HepG2 (cell line): ENCODE measurements around the gene STK39. TPM values are rescaled to one million over a fixed set of nuclear protein-coding genes. Genes with fewer than 3 reads are reported as not detected.

ENCODE experiments used
- ARHGAP35 ChIP-seq: sonication (generic); formaldehyde crosslinking; IDR thresholded peaks from 2 replicates; pipeline ENCODE4 v1.9.0; 2022; ENCODE audit warnings: mild to moderate bottlenecking, inconsistent platforms, moderate library complexity, missing genetic modification reagents, borderline replicate concordance
- ERF ChIP-seq: IDR thresholded peaks from 2 replicates; pipeline ENCODE4 v1.6.1; 2018; ENCODE audit warnings: missing biosample characterization, missing genetic modification reagents
- FOXA3 ChIP-seq: IDR thresholded peaks from 2 replicates; pipeline ENCODE4 v1.6.1; 2016; ENCODE audit warnings: missing genetic modification reagents, missing compliant biosample characterization
- HDAC2 ChIP-seq: sonication (generic); formaldehyde crosslinking; IDR thresholded peaks from 2 replicates; pipeline ENCODE4 v1.4.0; 2020; ENCODE audit warnings: missing genetic modification reagents
- MIER3 ChIP-seq: IDR thresholded peaks from 2 replicates; pipeline ENCODE4 v1.6.1; 2016; ENCODE audit warnings: missing compliant biosample characterization, borderline replicate concordance
- MTA3 ChIP-seq: sonication (generic); formaldehyde crosslinking; IDR thresholded peaks from 2 replicates; pipeline ENCODE4 v1.4.0; 2020; ENCODE audit warnings: missing genetic modification reagents
- NFIC ChIP-seq: IDR thresholded peaks from 2 replicates; pipeline ENCODE4 v1.6.1; 2012; ENCODE audit warnings: mild to moderate bottlenecking, low read length, inconsistent platforms
- NFKBIZ ChIP-seq: IDR thresholded peaks from 2 replicates; pipeline ENCODE4 v1.6.1; 2018; ENCODE audit warnings: missing genetic modification reagents, missing compliant biosample characterization
- NR1H2 ChIP-seq: sonication (generic); formaldehyde crosslinking; IDR thresholded peaks from 2 replicates; pipeline ENCODE4 v1.8.1; 2022; ENCODE audit warnings: low read depth, missing genetic modification reagents, borderline replicate concordance
- RARA ChIP-seq: IDR thresholded peaks from 2 replicates; pipeline ENCODE4 v1.6.1; 2016; ENCODE audit warnings: missing genetic modification reagents, missing compliant biosample characterization
- RCOR2 ChIP-seq: IDR thresholded peaks from 2 replicates; pipeline ENCODE4 v1.6.1; 2016; ENCODE audit warnings: missing biosample characterization, missing genetic modification reagents
- TCF7 ChIP-seq: sonication (generic); IDR thresholded peaks from 2 replicates; pipeline ENCODE4 v1.6.1; 2016; ENCODE audit warnings: antibody characterized with exemption, low read depth
- THAP11 ChIP-seq: IDR thresholded peaks from 2 replicates; pipeline ENCODE4 v1.6.1; 2016; ENCODE audit warnings: missing biosample characterization, missing genetic modification reagents
- ZBTB20 ChIP-seq: sonication (generic); formaldehyde crosslinking; IDR thresholded peaks from 2 replicates; pipeline ENCODE4 v1.8.1; 2023; ENCODE audit warnings: missing genetic modification reagents, low read depth, mild to moderate bottlenecking, borderline replicate concordance
- ZFP36L1 ChIP-seq: sonication (generic); formaldehyde crosslinking; IDR thresholded peaks from 2 replicates; pipeline ENCODE4 v1.8.0; 2022; ENCODE audit warnings: mild to moderate bottlenecking, missing genetic modification reagents, moderate library complexity
- ZFP37 ChIP-seq: sonication (generic); formaldehyde crosslinking; IDR thresholded peaks from 2 replicates; pipeline ENCODE4 v1.4.0; 2020; ENCODE audit warnings: missing genetic modification reagents, borderline replicate concordance
- ZNF292 ChIP-seq: sonication (generic); formaldehyde crosslinking; IDR thresholded peaks from 2 replicates; pipeline ENCODE4 v1.8.1; 2022; ENCODE audit warnings: mild to moderate bottlenecking, low read depth, missing genetic modification reagents, borderline replicate concordance
- ZNF382 ChIP-seq: sonication (generic); formaldehyde crosslinking; IDR thresholded peaks from 2 replicates; pipeline ENCODE4 v1.5.0; 2020; ENCODE audit warnings: missing genetic modification reagents, mild to moderate bottlenecking, borderline replicate concordance
- ZNF496 ChIP-seq: sonication (generic); formaldehyde crosslinking; IDR thresholded peaks from 2 replicates; pipeline ENCODE4 v1.8.1; 2023; ENCODE audit warnings: mild to moderate bottlenecking, moderate library complexity, missing genetic modification reagents; ENCODE audit not compliant: insufficient replicate concordance
- polyA plus RNA-seq, 8 experiments: library from polyadenylated mRNA; depleted of rRNA in 3 of 8; stranded (reverse) in 7 of 8; unstranded in 1 of 8; fragments of >200 nt; fragmentation: Illumina TruSeq in 4 of 8; extraction: Trizol in 4 of 8; gene quantifications; 2 replicates each; pipeline versions ENCODE4 v1.2.1 to v1.2.3, GENCODE V29; 2011 to 2016; ENCODE audit warnings: low read depth in 4 of 8, missing spikeins in 1 of 8, mixed read lengths in 1 of 8; ENCODE audit not compliant: insufficient read depth in 1 of 8
- total RNA-seq, 5 experiments: library from RNA; depleted of rRNA; stranded (reverse); fragments of >200 nt; fragmentation: Illumina TruSeq; extraction: Trizol; gene quantifications; 2 replicates each; pipeline ENCODE4 v1.2.3, GENCODE V29; 2016; ENCODE audit warnings: low read depth in 1 of 5
- TF ChIP-seq, protein P1 (sequence below): sonication (generic); formaldehyde crosslinking; IDR thresholded peaks from 2 replicates; pipeline ENCODE4 v1.4.0; 2020; ENCODE audit warnings: missing genetic modification reagents
- TF ChIP-seq, protein P2 (sequence below): sonication (generic); formaldehyde crosslinking; IDR thresholded peaks from 2 replicates; pipeline ENCODE4 v1.5.0; 2020; ENCODE audit warnings: mild to moderate bottlenecking, missing genetic modification reagents
- TF ChIP-seq, protein P3 (sequence below), 2 experiments: IDR thresholded peaks; 2 replicates each; pipeline ENCODE4 v1.6.1; 2011 to 2012; ENCODE audit warnings: low read length in 2 of 2, borderline replicate concordance in 1 of 2, low read depth in 1 of 2, mild to moderate bottlenecking in 1 of 2, moderate library complexity in 1 of 2

STK39 gene
- total and polyA plus RNA-seq, 2 of the 13 experiments (the other 11 are each of a cell fraction or from before 2014, with no cell fraction given), result 27.3 to 38.4 TPM

DNA sequence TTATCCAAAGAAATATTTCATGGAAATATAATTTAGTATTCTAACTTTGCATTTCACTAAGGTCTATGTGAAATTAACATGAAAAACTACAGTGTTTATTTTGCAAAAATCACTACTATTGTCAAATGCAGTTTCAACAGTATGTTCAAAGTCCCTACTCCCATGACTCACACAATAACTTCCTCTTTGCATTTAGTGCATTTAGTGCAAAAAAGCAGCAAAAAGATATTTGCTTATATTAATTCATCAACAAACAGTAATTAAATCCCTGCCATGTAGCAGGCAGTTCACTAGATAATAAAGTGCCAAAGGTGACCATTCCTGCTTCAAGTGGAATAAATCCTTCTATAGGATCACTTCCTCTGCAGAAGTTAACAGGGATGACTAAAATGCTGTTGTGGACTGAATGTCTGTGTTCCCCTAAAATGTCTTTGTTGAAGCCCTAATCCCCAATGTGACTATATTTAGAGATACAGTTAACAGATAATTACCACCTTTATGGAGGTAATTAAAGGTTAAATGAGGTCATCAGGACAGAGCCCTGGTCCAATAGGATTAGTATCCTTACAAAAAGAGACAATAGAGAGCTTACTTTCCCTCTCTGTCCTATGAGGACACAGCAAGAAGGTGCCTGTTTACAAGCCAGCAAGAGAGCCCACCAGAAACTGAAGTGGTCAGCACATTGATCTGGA, 61.7 kb downstream of the STK39 start (continued):
- TF ChIP-seq, protein P1, sequence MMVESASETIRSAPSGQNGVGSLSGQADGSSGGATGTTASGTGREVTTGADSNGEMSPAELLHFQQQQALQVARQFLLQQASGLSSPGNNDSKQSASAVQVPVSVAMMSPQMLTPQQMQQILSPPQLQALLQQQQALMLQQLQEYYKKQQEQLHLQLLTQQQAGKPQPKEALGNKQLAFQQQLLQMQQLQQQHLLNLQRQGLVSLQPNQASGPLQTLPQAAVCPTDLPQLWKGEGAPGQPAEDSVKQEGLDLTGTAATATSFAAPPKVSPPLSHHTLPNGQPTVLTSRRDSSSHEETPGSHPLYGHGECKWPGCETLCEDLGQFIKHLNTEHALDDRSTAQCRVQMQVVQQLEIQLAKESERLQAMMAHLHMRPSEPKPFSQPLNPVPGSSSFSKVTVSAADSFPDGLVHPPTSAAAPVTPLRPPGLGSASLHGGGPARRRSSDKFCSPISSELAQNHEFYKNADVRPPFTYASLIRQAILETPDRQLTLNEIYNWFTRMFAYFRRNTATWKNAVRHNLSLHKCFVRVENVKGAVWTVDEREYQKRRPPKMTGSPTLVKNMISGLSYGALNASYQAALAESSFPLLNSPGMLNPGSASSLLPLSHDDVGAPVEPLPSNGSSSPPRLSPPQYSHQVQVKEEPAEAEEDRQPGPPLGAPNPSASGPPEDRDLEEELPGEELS (CRISPR knock-in tag), result peak; percentile 78
- TF ChIP-seq ZNF496, result no peak
- peak; percentile 32; the same call in 1 of the 2 replicates for TF ChIP-seq ERF (CRISPR knock-in tag)
- TF ChIP-seq, protein P2, sequence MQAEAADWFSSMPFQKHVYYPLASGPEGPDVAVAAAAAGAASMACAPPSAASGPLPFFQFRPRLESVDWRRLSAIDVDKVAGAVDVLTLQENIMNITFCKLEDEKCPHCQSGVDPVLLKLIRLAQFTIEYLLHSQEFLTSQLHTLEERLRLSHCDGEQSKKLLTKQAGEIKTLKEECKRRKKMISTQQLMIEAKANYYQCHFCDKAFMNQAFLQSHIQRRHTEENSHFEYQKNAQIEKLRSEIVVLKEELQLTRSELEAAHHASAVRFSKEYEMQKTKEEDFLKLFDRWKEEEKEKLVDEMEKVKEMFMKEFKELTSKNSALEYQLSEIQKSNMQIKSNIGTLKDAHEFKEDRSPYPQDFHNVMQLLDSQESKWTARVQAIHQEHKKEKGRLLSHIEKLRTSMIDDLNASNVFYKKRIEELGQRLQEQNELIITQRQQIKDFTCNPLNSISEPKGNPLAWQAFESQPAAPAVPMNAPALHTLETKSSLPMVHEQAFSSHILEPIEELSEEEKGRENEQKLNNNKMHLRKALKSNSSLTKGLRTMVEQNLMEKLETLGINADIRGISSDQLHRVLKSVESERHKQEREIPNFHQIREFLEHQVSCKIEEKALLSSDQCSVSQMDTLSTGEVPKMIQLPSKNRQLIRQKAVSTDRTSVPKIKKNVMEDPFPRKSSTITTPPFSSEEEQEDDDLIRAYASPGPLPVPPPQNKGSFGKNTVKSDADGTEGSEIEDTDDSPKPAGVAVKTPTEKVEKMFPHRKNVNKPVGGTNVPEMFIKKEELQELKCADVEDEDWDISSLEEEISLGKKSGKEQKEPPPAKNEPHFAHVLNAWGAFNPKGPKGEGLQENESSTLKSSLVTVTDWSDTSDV, result no peak
- TF ChIP-seq TCF7, result peak; percentile 61
- 0 out of 2 replicates have a peak, but pooled peaks have one; percentile 39 for TF ChIP-seq ZFP36L1 (CRISPR knock-in tag)
- 0 out of 2 replicates have a peak, but pooled peaks have one; percentile 13 for TF ChIP-seq THAP11 (CRISPR knock-in tag)
- TF ChIP-seq, protein P3, sequence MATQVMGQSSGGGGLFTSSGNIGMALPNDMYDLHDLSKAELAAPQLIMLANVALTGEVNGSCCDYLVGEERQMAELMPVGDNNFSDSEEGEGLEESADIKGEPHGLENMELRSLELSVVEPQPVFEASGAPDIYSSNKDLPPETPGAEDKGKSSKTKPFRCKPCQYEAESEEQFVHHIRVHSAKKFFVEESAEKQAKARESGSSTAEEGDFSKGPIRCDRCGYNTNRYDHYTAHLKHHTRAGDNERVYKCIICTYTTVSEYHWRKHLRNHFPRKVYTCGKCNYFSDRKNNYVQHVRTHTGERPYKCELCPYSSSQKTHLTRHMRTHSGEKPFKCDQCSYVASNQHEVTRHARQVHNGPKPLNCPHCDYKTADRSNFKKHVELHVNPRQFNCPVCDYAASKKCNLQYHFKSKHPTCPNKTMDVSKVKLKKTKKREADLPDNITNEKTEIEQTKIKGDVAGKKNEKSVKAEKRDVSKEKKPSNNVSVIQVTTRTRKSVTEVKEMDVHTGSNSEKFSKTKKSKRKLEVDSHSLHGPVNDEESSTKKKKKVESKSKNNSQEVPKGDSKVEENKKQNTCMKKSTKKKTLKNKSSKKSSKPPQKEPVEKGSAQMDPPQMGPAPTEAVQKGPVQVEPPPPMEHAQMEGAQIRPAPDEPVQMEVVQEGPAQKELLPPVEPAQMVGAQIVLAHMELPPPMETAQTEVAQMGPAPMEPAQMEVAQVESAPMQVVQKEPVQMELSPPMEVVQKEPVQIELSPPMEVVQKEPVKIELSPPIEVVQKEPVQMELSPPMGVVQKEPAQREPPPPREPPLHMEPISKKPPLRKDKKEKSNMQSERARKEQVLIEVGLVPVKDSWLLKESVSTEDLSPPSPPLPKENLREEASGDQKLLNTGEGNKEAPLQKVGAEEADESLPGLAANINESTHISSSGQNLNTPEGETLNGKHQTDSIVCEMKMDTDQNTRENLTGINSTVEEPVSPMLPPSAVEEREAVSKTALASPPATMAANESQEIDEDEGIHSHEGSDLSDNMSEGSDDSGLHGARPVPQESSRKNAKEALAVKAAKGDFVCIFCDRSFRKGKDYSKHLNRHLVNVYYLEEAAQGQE (IDR thresholded peaks at IDR 0.05; ENCODE audit: borderline replicate concordance in 1 of 2, low read depth in 1 of 2, low read length in 2 of 2), result no peak
- TF ChIP-seq ZNF292 (CRISPR knock-in tag), result no peak
- TF ChIP-seq NFIC, result peak; percentile 86; the same call in 1 of the 2 replicates
- no peak for TF ChIP-seq MTA3 (CRISPR knock-in tag)
- TF ChIP-seq ZNF382 (CRISPR knock-in tag), result no peak
- TF ChIP-seq RCOR2, result peak; percentile 81
- TF ChIP-seq NFKBIZ (CRISPR knock-in tag), result 0 out of 2 replicates have a peak, but pooled peaks have one; percentile 41
- TF ChIP-seq ARHGAP35, result no peak
- peak; percentile 62 for TF ChIP-seq HDAC2
- 0 out of 2 replicates have a peak, but pooled peaks have one; percentile 34 for TF ChIP-seq MIER3 (CRISPR knock-in tag)
- peak; percentile 42 for TF ChIP-seq RARA (CRISPR knock-in tag)
- no peak for TF ChIP-seq NR1H2
- 0 out of 2 replicates have a peak, but pooled peaks have one; percentile 44 for TF ChIP-seq ZBTB20
- no peak for TF ChIP-seq ZFP37 (CRISPR knock-in tag)
- TF ChIP-seq FOXA3 (CRISPR knock-in tag), result peak; percentile 81
